Measurements from ENCODE around the gene KCTD15.

The KCTD15 gene

GRCh38 chr19:33756177-33756576, 40.5 kb upstream of the KCTD15 start:
- H3K27ac ChIP-seq (ENCODE audit: low read depth, low read length), result no peak overlapping the region
- H3K9ac ChIP-seq (ENCODE audit: low read length), result no peak overlapping the region
- no peaks in the 10 kb centered on the region for H3K27me3 ChIP-seq (ENCODE audit: control insufficient read depth, insufficient read depth, low read length)
- H3K36me3 ChIP-seq (ENCODE audit: control insufficient read depth, insufficient read depth, low read length), result no peaks in the 10 kb centered on the region
- no peak overlapping the region for H3K4me3 ChIP-seq (ENCODE audit: low read length)
- H3K4me1 ChIP-seq (ENCODE audit: control insufficient read depth, insufficient read depth, low read length), result no peaks in the 10 kb centered on the region

DNA sequence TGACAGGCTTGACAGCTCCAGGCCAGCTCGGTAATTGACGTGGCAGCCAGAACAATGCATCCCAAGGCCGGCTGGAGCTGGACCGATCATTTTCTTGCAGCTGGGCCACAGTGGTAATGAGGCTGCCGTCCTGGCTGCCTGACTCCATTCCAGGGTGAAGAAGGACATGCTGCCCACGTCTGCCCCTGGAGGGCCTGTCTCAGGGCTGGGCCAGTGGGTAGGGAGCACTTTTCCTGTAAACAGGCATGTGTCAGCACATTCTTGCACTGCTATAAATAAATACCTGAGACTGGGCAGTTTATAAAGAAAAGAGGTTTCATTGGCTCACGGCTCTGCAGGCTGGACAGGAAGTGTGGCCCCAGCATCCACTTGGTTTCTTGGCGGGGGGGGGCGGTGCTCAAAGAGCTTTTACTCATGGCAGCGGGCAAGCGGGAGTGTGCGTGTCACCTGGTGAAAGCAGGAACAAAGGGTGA, 38.1 kb upstream of the KCTD15 start:
- no peaks in the 10 kb centered on the region for H3K27me3 ChIP-seq (ENCODE audit: control insufficient read depth, insufficient read depth, low read length)
- no peak overlapping the region for H3K4me3 ChIP-seq (ENCODE audit: low read length)
- no peak overlapping the region for H3K27ac ChIP-seq (ENCODE audit: low read depth, low read length)
- H3K36me3 ChIP-seq (ENCODE audit: control insufficient read depth, insufficient read depth, low read length), result no peaks in the 10 kb centered on the region
- no peaks in the 10 kb centered on the region for H3K4me1 ChIP-seq (ENCODE audit: control insufficient read depth, insufficient read depth, low read length)
- no peak overlapping the region for H3K9ac ChIP-seq (ENCODE audit: low read length)

DNA sequence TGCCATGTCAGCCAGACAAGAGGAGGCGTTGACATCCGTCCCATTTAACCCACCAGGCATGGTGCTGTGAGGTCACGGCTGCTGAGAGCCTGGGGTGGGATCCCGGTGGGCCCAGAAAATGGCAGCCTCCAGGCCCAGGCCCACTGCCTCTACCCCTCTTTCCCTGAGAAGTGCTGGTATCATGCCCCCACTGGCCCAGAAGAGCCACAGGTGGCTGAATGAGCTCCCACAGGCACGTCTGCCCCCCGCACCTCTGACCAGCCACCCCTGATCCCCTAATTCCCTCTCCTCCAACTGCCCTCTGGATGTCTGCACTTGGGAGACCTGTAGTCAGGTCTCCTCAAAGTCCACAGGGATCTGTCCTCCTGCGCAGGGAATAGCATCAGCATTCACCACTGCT, 37.3 kb upstream of the KCTD15 start:
- no peak overlapping the region for H3K4me3 ChIP-seq (ENCODE audit: low read length)
- no peaks in the 10 kb centered on the region for H3K4me1 ChIP-seq (ENCODE audit: control insufficient read depth, insufficient read depth, low read length)
- no peaks in the 10 kb centered on the region for H3K27me3 ChIP-seq (ENCODE audit: control insufficient read depth, insufficient read depth, low read length)
- no peak overlapping the region for H3K27ac ChIP-seq (ENCODE audit: low read depth, low read length)
- H3K36me3 ChIP-seq (ENCODE audit: control insufficient read depth, insufficient read depth, low read length), result no peaks in the 10 kb centered on the region
- no peak overlapping the region for H3K9ac ChIP-seq (ENCODE audit: low read length)

DNA sequence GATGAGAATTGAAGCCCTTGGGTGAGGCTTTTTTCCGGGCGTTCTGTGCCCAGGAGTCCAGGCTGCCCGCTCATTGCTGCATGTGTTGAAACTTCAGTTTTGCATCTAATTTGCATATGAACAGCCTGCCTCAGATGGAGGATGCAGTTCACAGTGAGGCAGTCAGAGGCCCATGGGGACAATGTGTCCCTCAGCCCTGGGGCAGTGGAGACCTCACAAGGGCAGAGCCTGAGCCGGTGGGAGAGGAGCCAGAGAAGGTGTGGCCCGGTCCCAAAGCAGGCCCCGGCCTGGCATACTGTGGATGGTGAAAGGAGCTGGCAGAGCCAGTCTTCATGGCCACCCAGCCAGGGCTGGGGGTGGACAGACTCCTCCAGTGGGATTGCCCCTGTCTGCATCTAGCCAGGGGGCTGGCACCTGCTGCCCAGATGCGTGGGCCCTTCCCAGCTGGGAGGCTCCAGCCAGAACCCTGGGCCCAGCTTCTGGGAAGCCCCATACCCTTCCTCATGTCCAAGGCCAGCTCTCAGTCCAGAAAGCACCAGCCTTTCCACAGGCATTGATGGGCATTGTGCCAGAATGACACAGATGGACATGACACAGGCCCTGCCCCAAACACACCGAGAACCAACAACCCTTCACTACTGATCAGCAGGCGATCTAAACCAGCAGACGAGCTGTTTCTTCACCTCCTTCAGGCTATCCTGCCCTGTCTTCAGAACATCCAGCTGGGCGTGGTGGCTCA, 32.9 kb upstream of the KCTD15 start:
- no peak overlapping the region for H3K9ac ChIP-seq (ENCODE audit: low read length)
- H3K4me3 ChIP-seq (ENCODE audit: low read length), result no peak overlapping the region
- no peak overlapping the region for H3K27ac ChIP-seq (ENCODE audit: low read depth, low read length)

DNA sequence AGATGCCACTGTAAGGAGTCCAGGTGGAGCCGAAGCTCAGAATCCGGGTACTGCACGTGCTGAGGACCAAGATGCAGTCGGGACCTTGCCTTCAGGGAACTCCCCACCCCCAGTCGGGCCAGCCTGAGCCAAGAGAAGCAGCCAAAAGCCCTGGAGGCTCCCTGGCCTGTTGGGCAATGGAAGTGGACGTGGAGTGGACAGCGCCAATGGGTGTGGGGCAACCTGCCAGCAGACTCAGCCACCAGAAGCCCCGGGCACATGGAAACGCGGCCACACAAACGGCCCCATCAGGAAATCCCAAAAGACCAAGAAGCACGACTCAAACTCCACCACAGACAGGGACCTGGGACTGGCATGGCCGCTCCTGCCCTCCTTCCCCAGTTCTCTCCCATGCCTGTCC, 30.0 kb upstream of the KCTD15 start:
- Histone ChIP-seq H3K36me3 (ENCODE audit: control insufficient read depth, insufficient read depth, low read length) (no peaks in the 10 kb centered on the region), H3K27ac (ENCODE audit: low read depth, low read length) (no peak overlapping the region), H3K9ac (ENCODE audit: low read length) (no peak overlapping the region), H3K4me3 (ENCODE audit: low read length) (no peak overlapping the region), H3K27me3 (ENCODE audit: control insufficient read depth, insufficient read depth, low read length) (no peaks in the 10 kb centered on the region), H3K4me1 (ENCODE audit: control insufficient read depth, insufficient read depth, low read length) (no peaks in the 10 kb centered on the region)

More for the DNA sequence above, 32.9 kb upstream of the KCTD15 start:
- H3K4me1 ChIP-seq (ENCODE audit: control insufficient read depth, insufficient read depth, low read length), result no peaks in the 10 kb centered on the region
- no peaks in the 10 kb centered on the region for H3K36me3 ChIP-seq (ENCODE audit: control insufficient read depth, insufficient read depth, low read length)
- H3K27me3 ChIP-seq (ENCODE audit: control insufficient read depth, insufficient read depth, low read length), result no peaks in the 10 kb centered on the region

- Histone ChIP-seq H3K27ac (ENCODE audit: low read depth, low read length) (no peak overlapping the region), H3K36me3 (ENCODE audit: control insufficient read depth, insufficient read depth, low read length) (no peaks in the 10 kb centered on the region), H3K4me1 (ENCODE audit: control insufficient read depth, insufficient read depth, low read length) (no peaks in the 10 kb centered on the region), H3K27me3 (ENCODE audit: control insufficient read depth, insufficient read depth, low read length) (no peaks in the 10 kb centered on the region), H3K9ac (ENCODE audit: low read length) (no peak overlapping the region), H3K4me3 (ENCODE audit: low read length) (no peak overlapping the region)
These were observed 28.7 kb upstream of the KCTD15 start for GRCh38 chr19:33767898-33768413.

DNA sequence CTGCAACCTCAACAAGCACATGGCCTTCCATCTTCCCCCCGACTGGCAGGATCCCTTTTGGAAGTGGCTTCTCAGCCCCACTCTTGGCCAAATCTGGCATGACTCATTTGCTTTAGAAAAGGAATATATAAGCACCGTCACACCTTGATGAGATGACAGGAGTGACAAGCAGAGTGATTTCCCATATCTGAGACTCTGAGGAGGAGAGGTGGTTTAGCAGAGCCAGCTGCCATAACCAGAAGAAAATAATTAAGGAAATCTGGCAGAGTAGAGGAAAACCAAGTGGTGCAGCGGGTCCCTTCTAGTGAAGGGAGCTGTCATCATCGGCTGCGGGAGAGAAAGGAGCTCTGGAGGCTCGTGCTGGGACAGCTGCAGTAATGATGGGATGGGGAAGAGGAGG, 27.5 kb upstream of the KCTD15 start:
- Histone ChIP-seq H3K27me3 (ENCODE audit: control insufficient read depth, insufficient read depth, low read length) (no peaks in the 10 kb centered on the region), H3K4me3 (ENCODE audit: low read length) (no peak overlapping the region), H3K9ac (ENCODE audit: low read length) (no peak overlapping the region), H3K27ac (ENCODE audit: low read depth, low read length) (no peak overlapping the region), H3K36me3 (ENCODE audit: control insufficient read depth, insufficient read depth, low read length) (no peaks in the 10 kb centered on the region), H3K4me1 (ENCODE audit: control insufficient read depth, insufficient read depth, low read length) (no peaks in the 10 kb centered on the region)

DNA sequence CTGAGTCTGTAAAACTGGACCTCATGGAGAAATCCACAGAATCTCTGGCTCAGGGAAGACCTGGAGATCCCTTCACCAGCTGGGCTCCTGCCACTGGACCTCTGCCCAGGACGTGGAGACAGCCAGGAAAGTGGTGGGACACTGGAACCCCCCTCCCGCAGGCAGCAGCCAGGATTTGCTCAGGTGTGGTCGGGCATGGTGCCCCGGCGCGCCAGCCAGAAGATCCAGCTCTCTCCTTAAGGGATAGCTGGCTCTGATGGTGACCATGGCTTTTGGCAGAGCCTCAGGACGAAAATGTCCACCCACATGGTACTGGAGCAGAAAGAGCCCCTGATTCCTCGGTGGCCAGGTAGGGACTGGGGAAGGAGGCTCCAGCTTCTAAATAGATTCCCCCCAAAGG, 26.6 kb upstream of the KCTD15 start:
- H3K4me1 ChIP-seq (ENCODE audit: control insufficient read depth, insufficient read depth, low read length), result no peaks in the 10 kb centered on the region
- H3K4me3 ChIP-seq (ENCODE audit: low read length), result no peak overlapping the region
- no peaks in the 10 kb centered on the region for H3K27me3 ChIP-seq (ENCODE audit: control insufficient read depth, insufficient read depth, low read length)
- H3K27ac ChIP-seq (ENCODE audit: low read depth, low read length), result no peak overlapping the region
- no peaks in the 10 kb centered on the region for H3K36me3 ChIP-seq (ENCODE audit: control insufficient read depth, insufficient read depth, low read length)
- no peak overlapping the region for H3K9ac ChIP-seq (ENCODE audit: low read length)

GRCh38 chr19:33771384-33772101, 25.1 kb upstream of the KCTD15 start:
- no peaks in the 10 kb centered on the region for H3K4me1 ChIP-seq (ENCODE audit: control insufficient read depth, insufficient read depth, low read length)
- no peak overlapping the region for H3K4me3 ChIP-seq (ENCODE audit: low read length)
- no peak overlapping the region for H3K27ac ChIP-seq (ENCODE audit: low read depth, low read length)
- no peaks in the 10 kb centered on the region for H3K27me3 ChIP-seq (ENCODE audit: control insufficient read depth, insufficient read depth, low read length)
- no peak overlapping the region for H3K9ac ChIP-seq (ENCODE audit: low read length)
- H3K36me3 ChIP-seq (ENCODE audit: control insufficient read depth, insufficient read depth, low read length), result no peaks in the 10 kb centered on the region

GRCh38 chr19:33772102-33772857, 24.4 kb upstream of the KCTD15 start:
- Histone ChIP-seq H3K9ac (ENCODE audit: low read length) (no peak overlapping the region), H3K36me3 (ENCODE audit: control insufficient read depth, insufficient read depth, low read length) (no peaks in the 10 kb centered on the region), H3K4me1 (ENCODE audit: control insufficient read depth, insufficient read depth, low read length) (no peaks in the 10 kb centered on the region), H3K27me3 (ENCODE audit: control insufficient read depth, insufficient read depth, low read length) (peaks cover 2% of the 10 kb centered on the region), H3K27ac (ENCODE audit: low read depth, low read length) (no peak overlapping the region), H3K4me3 (ENCODE audit: low read length) (no peak overlapping the region)

- Histone ChIP-seq H3K36me3 (ENCODE audit: control insufficient read depth, insufficient read depth, low read length) (no peaks in the 10 kb centered on the region), H3K27ac (ENCODE audit: low read depth, low read length) (no peak overlapping the region), H3K4me3 (ENCODE audit: low read length) (no peak overlapping the region), H3K4me1 (ENCODE audit: control insufficient read depth, insufficient read depth, low read length) (no peaks in the 10 kb centered on the region), H3K9ac (ENCODE audit: low read length) (no peak overlapping the region), H3K27me3 (ENCODE audit: control insufficient read depth, insufficient read depth, low read length) (peaks cover 2% of the 10 kb centered on the region)
These were observed 23.9 kb upstream of the KCTD15 start for GRCh38 chr19:33772858-33773180.
